GM12878 (cell line): ENCODE data around the gene CHAT. TPM values are rescaled to one million over a fixed set of nuclear protein-coding genes. Genes with fewer than 3 reads are reported as not detected.

ENCODE experiments used
- ATAC-seq: fragments of 200-7000 bp; cut with Tn5 transposase; 3 replicates; pipeline ENCODE4 v1.9.1; 2020; ENCODE audit warnings: mild to moderate bottlenecking, moderate library complexity
- BruUV-seq: library from RNA; stranded (reverse); fragments of 400-500 nt; replicated peaks from 2 replicates; lab custom pipeline; 2021; lab: Mats Ljungman, UMichigan
- CTCF ChIA-PET: fragments of 300-600 bp; sonication (Branson Sonifier 250); formaldehyde crosslinking; extraction: SDS; loops from one replicate; lab custom pipeline; 2021; ENCODE audit warnings: inconsistent platforms; lab: Yijun Ruan, JAX
- POLR2A ChIA-PET: fragments of 350-600 bp; formaldehyde crosslinking; extraction: SDS; loops from one replicate; lab custom pipeline; 2021; ENCODE audit warnings: inconsistent platforms; lab: Charles Lee
- RAD21 ChIA-PET: fragments of 300-600 bp; sonication (Branson Sonifier 250); formaldehyde crosslinking; loops from one replicate; lab custom pipeline; 2023; ENCODE audit warnings: antibody characterized with exemption; ENCODE audit not compliant: unreplicated experiment; lab: Charles Lee
- SMC1A ChIA-PET: fragments of 300-600 bp; sonication (Branson Sonifier 250); formaldehyde crosslinking; loops from one replicate; lab custom pipeline; 2023; ENCODE audit not compliant: unreplicated experiment, uncharacterized antibody; lab: Charles Lee
- DNase-seq: peaks from one replicate; pipeline ENCODE4 v3.0.0-alpha.2; 2011; ENCODE audit warnings: low read depth, low spot score
- FAIRE-seq: peaks from 3 replicates; lab custom pipeline; 2011; peaks lifted over from hg19 to GRCh38; lab: Jason Lieb, UNC
- H2AFZ ChIP-seq: 2 replicates; pipeline ENCODE4 v1.6.0; 2011; ENCODE audit warnings: low read depth, low read length, control low read depth; ENCODE audit not compliant: control insufficient read depth
- H3K27ac ChIP-seq: 2 replicates; pipeline ENCODE4 v1.5.1; 2011; ENCODE audit warnings: control low read depth; ENCODE audit not compliant: control insufficient read depth, insufficient read depth
- H3K27me3 ChIP-seq, 2 experiments: replicated peaks in 1 of 2; 2 replicates each; pipeline versions ENCODE4 v1.6.0 to v1.6.1; 2011; ENCODE audit warnings: low read length in 1 of 2; ENCODE audit not compliant: control insufficient read depth in 2 of 2, insufficient read depth in 2 of 2
- H3K36me3 ChIP-seq, 2 experiments: 2 replicates each; pipeline ENCODE4 v1.5.1; 2011; ENCODE audit warnings: low read length in 1 of 2; ENCODE audit not compliant: control insufficient read depth in 2 of 2, insufficient read depth in 2 of 2
- H3K4me1 ChIP-seq: 2 replicates; pipeline ENCODE4 v1.6.1; 2011; ENCODE audit warnings: mild to moderate bottlenecking, low read length, moderate library complexity, mixed read lengths; ENCODE audit not compliant: control insufficient read depth, insufficient read depth
- H3K4me2 ChIP-seq: 2 replicates; pipeline ENCODE4 v1.6.0; 2011; ENCODE audit warnings: control low read depth; ENCODE audit not compliant: control insufficient read depth, insufficient read depth
- H3K4me3 ChIP-seq: fragments of 200-600 bp; sonication (generic); 2 replicates; pipeline ENCODE4 v1.5.1; 2016
- H3K79me2 ChIP-seq: 2 replicates; pipeline ENCODE4 v1.6.0; 2011; ENCODE audit warnings: low read length; ENCODE audit not compliant: control insufficient read depth, insufficient read depth
- H3K9ac ChIP-seq: 2 replicates; pipeline ENCODE4 v1.8.0; 2011; ENCODE audit warnings: low read length, control low read depth, mixed read lengths; ENCODE audit not compliant: control insufficient read depth, insufficient read depth
- H3K9me3 ChIP-seq: replicated peaks from 3 replicates; pipeline ENCODE4 v1.5.1; 2011; ENCODE audit warnings: mild to moderate bottlenecking, low read length; ENCODE audit not compliant: control insufficient read depth, insufficient read depth
- H4K20me1 ChIP-seq: 2 replicates; pipeline ENCODE4 v1.6.0; 2011; ENCODE audit not compliant: control insufficient read depth, insufficient read depth
- CREB1 ChIP-seq: IDR thresholded peaks from 2 replicates; pipeline ENCODE4 v1.6.1; 2012; ENCODE audit warnings: low read depth, mild to moderate bottlenecking, inconsistent platforms
- HDGF ChIP-seq: fragments of 450-650 bp; IDR thresholded peaks from 2 replicates; pipeline ENCODE4 v1.6.1; 2016; ENCODE audit warnings: antibody characterized with exemption
- KAT2A ChIP-seq: conservative IDR thresholded peaks from 2 replicates; pipeline ENCODE4 v1.6.1; 2011; ENCODE audit warnings: low read depth, low read length; ENCODE audit not compliant: control insufficient read depth
- SMC3 ChIP-seq: IDR thresholded peaks from 2 replicates; pipeline ENCODE4 v1.6.1; 2011; ENCODE audit warnings: low read length, improper control_type of control experiment, borderline replicate concordance
- TARDBP ChIP-seq: IDR thresholded peaks from 2 replicates; pipeline ENCODE4 v1.6.1; 2016; ENCODE audit warnings: borderline replicate concordance
- ZNF24 ChIP-seq: fragments of 450-650 bp; IDR thresholded peaks from 2 replicates; pipeline ENCODE4 v1.6.1; 2017; ENCODE audit warnings: antibody characterized with exemption, mild to moderate bottlenecking
- ZNF384 ChIP-seq: IDR thresholded peaks from 2 replicates; pipeline ENCODE4 v1.6.1; 2012; ENCODE audit warnings: low read depth, mild to moderate bottlenecking, low read length, improper control_type of control experiment, borderline replicate concordance
- WGBS: methylation state at CpG from one replicate; pipeline ENCODE4 v1.1.6; 2016; ENCODE audit warnings: low lambda C conversion rate; ENCODE audit not compliant: insufficient replicate concordance, insufficient coverage; ENCODE audit errors: missing lambda C conversion rate; 5-methylcytosine and 5-hydroxymethylcytosine counted together
- in situ Hi-C: fragments of 300-500 bp; cut with MboI; formaldehyde crosslinking; loops from 9 replicates; pipeline ENCODE4 v1.14.3; 2018; ENCODE audit warnings: mixed read lengths
- intact Hi-C: fragments of 100-400 bp; cut with micrococcal nuclease; formaldehyde crosslinking; loops from one replicate; pipeline ENCODE4 v1.14.2; 2022; ENCODE audit not compliant: unreplicated experiment
- polyA plus RNA-seq, 11 experiments: library from polyadenylated mRNA; depleted of rRNA in 4 of 11; unstranded in 6 of 11; stranded (reverse) in 5 of 11; fragments of >200 nt; fragmentation: Nextera tagmentation in 4 of 11; fragmentation: Illumina TruSeq in 1 of 11; extraction: Ambion mirVana in 4 of 11; extraction: Trizol in 1 of 11; gene quantifications; 1 replicate in 1 of 11; 2 replicates in 10 of 11; pipeline versions ENCODE4 v1.2.1 to v1.2.3, GENCODE V29; 2011 to 2016; ENCODE audit warnings: inconsistent platforms in 2 of 11, missing spikeins in 2 of 11, low read depth in 1 of 11
- total RNA-seq, 4 experiments: library from RNA; depleted of rRNA in 3 of 4; stranded (reverse); fragments of >200 nt in 3 of 4; fragmentation: Illumina TruSeq in 1 of 4; extraction: Trizol in 1 of 4; gene quantifications; 2 replicates each; pipeline versions ENCODE4 v1.2.1 to v1.2.3, GENCODE V29; 2013 to 2021

Gene CHAT
- total and polyA plus RNA-seq, 10 of the 15 experiments (the other 5 are each of a cell fraction or from before 2014, with no cell fraction given) = not detected

DNA sequence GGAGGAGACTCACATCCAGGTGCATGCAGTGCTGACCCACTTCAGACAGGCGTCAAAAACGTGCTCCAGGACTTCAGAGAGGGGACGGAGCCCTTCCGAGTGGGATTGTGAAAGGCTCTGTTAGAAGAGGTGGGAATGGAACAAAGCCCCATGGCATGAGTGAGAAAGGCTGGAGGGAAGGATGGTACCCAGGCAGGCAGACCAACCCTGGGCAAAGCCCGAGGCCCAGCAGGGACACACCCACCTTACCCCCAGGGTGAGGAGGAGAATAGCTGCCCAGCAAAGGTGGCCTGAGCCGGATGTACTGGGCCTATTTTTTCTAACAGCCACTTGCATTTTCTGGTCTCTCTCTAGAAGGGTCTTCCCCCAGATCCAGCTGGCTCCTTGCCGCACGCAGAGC is 14.8 kb downstream of the CHAT start (continued):
- TF ChIP-seq ZNF384 = no peak
- no peak for TF ChIP-seq SMC3
- no peak for TF ChIP-seq KAT2A

DNA sequence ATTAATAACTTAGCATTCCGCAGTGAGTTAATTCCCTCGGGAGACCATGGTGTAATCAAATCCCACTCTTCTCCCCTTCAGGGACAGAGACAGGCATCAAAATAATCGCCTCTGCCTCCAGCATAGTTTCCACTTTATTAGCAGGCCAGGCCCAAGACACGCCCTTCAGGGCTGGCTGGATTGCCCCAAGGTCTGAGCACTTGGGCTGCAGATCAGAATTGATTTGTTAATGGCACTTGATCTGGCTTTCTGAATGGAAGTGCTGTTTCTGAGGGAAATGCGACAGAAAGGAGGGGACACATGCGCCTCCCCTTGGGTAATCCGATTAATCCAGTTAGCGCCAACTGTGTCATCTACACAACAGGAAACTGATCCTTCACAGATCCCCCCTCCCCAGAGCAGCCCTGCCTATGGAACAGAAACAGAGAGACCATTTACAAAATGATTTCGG is 15.6 kb downstream of the CHAT start:
- H3K9ac ChIP-seq = no peak overlapping the region
- TF ChIP-seq TARDBP (no peak), CREB1 (no peak)
- no peak overlapping the region for H2AFZ ChIP-seq
- intact Hi-C loops = no loop called here
- H3K4me2 ChIP-seq = no peak overlapping the region
- BruUV-seq = no TSS peak
- H4K20me1 ChIP-seq = no peaks in the 10 kb centered on the region
- peaks cover 0 to 2% of the 10 kb centered on the region in 2 experiments; a peak in 1 of 4 replicates for H3K27me3 ChIP-seq
- ChIA-PET CTCF (no interaction called here), POLR2A (no interaction called here), SMC1A (no interaction called here), RAD21 (no interaction called here)
- 57% methylated on average over 9 of the region's 9 CpGs for WGBS
- in situ Hi-C loops = no loop called here
- H3K27ac ChIP-seq = no peak overlapping the region
- ATAC-seq (no peak), DNase-seq (no peak), FAIRE-seq (no peak)
- H3K4me3 ChIP-seq = no peak overlapping the region
- H3K4me1 ChIP-seq = no peaks in the 10 kb centered on the region
- H3K9me3 ChIP-seq = no peaks in the 10 kb centered on the region
- H3K36me3 ChIP-seq = no peaks in the 10 kb centered on the region
- no peaks in the 10 kb centered on the region for H3K79me2 ChIP-seq

DNA sequence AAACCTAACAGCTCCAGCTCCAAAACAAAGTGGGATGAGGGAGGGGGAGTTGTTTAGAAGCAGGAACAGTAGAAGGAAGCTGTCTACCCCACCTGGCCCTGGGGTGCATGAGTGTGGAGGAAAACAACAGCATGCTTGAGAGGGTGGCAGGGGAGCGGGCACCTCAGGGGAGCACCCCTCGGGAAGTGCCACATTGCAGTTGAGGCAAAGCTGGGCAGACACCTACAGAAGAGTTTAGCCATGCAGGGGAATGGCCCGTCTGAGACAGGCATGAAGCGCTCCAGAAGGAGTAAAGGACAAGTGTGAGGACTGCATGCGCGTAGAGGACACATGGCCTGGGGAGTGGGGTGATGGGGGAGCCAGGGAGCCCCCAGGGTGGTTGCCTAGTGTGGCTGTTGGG is 18.1 kb downstream of the CHAT start:
- no peaks in the 10 kb centered on the region for H3K4me1 ChIP-seq
- peaks cover 0 to 2% of the 10 kb centered on the region in 2 experiments; a peak in 1 of 4 replicates for H3K27me3 ChIP-seq
- no peak overlapping the region for H2AFZ ChIP-seq
- H4K20me1 ChIP-seq = no peaks in the 10 kb centered on the region
- no peak overlapping the region for H3K4me2 ChIP-seq
- FAIRE-seq (no peak), DNase-seq (no peak), ATAC-seq (no peak)
- no peaks in the 10 kb centered on the region for H3K9me3 ChIP-seq
- ChIA-PET RAD21 (no interaction called here), SMC1A (no interaction called here), POLR2A (no interaction called here)
- WGBS = 41% methylated on average over 6 of the region's 6 CpGs
- H3K27ac ChIP-seq = no peak overlapping the region
- no TSS peak for BruUV-seq
- intact Hi-C loops = no loop called here
- H3K36me3 ChIP-seq = no peaks in the 10 kb centered on the region
- H3K4me3 ChIP-seq = no peak overlapping the region
- no peak overlapping the region for H3K9ac ChIP-seq
- no peaks in the 10 kb centered on the region for H3K79me2 ChIP-seq
- TF ChIP-seq HDGF (no peak), ZNF24 (no peak)
- TF ChIP-seq, all 136 proteins: peak for 0
- in situ Hi-C loops = no loop called here
- CTCF ChIA-PET = no interaction called here
